HG03045 (cell line): ENCODE data around the gene PGC.
A peak's percentile ranks its signal among the peaks of the same experiment; 100 is the strongest.

Experiments
- ATAC-seq: cut with Tn5 transposase; IDR thresholded peaks from one replicate; pipeline ENCODE4 v1.9.1; 2021; ENCODE audit warnings: mild to moderate bottlenecking, moderate library complexity; ENCODE audit not compliant: unreplicated experiment

PGC gene

DNA sequence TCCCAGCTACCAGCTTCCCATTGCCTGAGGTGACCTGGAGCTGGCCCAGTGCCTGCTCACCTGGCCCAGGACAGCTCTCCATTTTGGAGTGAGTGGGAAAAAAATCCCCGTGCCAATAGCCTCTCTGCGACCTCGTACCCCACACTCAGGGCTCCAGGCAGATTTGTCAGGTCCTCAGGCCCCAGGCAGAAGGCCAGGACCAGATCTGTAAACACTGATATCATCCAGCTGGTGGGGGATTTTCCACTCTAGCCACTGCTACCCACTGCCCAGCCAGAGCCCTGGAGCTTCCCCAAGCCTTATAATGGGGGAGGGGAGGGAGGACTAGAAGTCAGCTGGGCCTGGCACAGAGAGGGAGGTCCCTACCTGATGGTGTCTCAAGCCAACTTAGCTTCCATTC is 1.3 kb upstream of the PGC start:
- ATAC-seq, result no peak

GRCh38 chr6:41748102-41748477 is 893 bp upstream of the PGC start:
- ATAC-seq, result no peak

DNA sequence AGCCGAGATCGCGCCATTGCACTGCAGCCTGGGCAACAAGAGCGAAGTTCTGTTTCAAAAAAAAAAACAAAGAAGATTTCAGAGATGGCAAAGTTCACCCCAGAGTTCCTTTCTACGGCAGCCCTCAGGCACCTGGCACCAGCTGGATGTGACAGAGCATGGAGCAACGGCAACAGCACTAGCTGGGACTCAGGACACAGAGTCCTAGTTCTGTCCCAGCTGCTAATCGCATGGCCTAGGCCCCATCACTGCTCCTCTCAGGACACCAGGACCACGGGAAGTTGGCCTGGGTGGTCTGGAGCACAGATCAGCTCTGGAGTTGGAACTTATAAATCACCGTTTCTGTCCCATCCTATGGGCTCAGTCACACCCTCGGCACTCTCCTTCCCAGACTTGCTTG is 1.1 kb downstream of the PGC start:
- no peak for ATAC-seq

DNA sequence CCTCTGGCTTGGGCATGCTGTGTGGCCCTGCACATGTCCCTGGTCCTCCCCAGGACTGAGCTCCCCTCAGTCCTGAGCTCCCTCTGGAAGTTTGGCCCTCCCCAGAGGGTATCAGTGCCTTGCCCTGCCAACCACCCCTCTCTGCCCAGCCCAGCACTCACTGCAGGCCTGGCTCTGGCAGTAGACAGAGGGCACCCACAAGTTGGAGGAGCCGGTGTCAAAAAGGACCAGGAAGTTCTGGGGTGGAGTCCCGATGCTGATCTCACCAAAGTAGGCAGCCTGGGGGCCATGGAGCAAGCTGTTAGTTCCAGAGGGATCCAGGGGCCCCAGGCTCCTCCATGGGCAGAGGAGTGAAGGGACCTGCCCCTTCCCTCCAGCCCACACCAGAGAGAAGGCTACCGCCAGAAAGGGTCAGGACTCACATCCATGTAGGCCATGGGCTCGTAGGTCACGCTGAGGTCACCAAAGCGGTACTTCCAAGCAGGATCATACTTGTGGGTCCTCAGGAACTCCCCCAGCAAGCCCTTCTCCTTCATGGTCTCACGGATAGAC is 2.9 kb downstream of the PGC start:
- ATAC-seq, result no peak

DNA sequence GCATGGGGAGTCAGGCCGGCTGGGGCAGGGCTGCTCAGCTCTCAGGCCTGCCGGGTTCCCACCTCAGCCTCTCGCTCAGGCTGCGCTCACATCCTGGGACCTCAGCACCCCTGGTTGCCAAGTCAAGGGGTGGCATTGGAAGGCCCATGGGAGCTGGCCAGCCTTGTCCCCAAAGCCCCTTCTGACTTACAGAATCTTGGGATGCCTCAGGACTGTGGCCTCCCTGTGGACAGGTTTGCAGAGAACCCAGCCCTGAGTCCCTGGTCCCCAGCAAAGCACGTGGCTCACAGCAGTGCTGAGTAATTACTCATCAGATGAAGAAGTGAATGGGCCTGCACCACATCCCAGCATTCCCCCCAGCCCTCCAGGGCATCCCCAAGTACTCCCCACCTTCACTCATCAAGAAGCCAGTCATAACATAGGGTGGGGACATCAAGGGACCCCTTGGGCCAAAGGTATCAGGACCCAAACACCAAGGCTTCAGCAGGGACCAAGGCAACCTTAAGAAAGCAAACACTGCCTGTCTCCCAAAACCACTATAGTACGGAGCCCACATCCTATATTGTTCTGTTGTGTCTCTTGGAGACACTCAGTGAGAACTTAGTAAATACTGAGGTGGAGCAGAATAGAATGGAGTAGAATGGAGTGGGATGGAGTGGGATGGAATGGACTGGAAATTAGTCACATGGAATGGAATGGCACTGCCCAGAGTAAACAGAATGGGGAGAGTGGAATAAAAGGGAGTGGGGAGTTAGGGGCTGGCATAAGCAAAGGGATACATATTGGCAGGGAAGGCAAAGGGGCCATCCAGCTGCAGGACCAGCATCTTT is 3.6 kb downstream of the PGC start:
- no peak for ATAC-seq

GRCh38 chr6:41741625-41742490 is 5.3 kb downstream of the PGC start:
- ATAC-seq, result no peak

GRCh38 chr6:41740366-41741162 is 6.6 kb downstream of the PGC start:
- no peak for ATAC-seq

DNA sequence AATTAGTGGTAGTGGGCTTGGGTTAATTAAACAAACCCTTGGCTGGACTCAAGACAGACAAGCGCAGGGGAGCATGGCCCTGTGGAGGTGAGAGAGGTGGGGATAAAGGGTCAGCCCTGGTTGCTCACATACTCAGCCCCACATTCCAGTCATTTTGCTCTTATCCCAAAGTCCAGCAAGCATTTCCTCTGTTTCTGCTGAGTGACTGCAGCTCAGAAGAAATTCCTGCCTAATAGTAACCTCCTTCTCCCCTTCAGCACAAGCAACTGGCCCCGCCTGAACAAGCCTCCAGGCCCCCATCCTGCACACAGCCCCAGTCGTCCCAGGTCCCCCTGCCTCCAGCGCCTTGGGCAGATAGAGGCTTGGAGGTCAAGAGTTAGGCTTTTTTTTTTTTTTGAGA is 8.2 kb downstream of the PGC start:
- ATAC-seq, result no peak

- no peak for ATAC-seq
Measured at GRCh38 chr6:41737591-41738130, 9.5 kb downstream of the PGC start.

DNA sequence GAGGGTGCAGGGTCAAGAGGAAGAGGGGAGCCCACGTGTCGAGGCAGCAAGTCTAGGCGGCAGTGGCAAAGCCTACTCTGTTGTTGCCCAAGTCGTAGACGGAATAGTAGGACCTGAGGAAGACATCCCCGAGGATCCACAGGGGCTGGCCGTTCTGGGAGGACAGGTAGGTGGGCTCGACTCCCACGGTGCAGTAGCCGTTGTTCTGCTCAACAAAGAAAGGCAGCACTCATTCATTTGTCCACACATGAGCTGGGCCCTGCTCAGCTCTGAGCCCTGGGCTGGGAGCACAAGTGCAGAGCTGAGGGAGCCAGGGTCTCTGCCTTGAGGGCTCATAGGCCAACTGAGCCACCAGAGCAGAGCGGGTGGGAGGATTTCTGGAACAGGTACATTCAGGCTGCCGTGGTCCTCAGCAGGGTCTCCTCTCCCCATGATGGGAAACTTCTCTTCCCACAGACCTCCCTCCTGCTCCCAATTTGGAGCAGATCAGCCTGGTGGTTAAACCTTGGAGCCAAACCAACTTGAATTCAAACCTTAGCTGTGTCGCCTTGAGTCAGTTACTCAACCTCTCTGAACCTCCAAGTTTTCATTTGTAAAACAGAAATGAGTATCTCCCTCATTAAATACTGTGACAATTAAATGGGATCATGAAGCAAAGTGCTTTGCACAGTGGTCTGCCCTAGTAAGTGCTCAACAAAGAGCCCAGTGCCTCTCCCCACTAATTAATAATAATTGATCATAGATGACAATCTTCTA is 10.2 kb downstream of the PGC start:
- ATAC-seq, result no peak

- ATAC-seq, result no peak
Measured at GRCh38 chr6:41736186-41736733, 10.9 kb downstream of the PGC start.

GRCh38 chr6:41735427-41736185 is 11.6 kb downstream of the PGC start, which contains the start of gene TFEB:
Gene TFEB, minus strand, starts transcription at chr6:41735608. Its CDS starts 44,395 bp downstream, at chr6:41691213.
- peak; percentile 47 for ATAC-seq

DNA sequence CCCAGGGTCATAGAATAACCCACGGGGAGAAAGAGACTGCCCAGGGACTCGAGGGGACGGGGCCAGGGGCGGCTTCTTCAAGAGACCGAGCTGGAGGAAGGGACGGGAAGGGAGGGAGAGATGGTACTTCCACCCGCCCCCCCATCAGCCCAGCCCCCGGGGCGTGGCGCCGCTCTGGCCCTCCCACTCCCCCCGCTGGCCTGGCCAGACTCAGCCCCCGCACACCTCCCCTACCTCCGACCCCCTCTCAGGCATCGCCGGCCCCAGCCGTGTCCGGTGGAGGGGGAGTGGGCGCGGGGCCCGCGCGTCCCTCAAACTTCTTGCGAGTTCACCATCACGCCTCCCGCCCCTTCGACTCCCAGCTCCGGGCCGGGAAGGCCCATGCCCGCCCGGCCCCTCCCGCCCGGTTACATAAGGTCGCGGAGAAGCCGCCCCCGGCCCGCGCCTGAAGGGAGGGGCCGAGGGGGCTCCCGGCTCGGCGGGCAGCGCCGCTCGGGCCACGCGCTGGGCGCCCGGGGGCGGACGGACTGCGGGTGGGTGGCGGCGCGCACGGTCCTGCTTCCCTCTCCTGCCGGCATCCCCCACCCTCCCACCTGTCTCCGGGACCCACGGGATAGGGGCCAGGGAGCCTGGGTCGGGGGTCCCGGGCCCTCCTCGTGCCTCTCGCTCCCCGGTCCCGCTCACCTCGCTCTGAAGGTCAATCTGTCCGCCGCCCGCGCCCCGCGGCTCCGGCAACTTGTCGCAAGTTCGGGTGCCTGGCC is 12.4 kb downstream of the PGC start:
- ATAC-seq, result peak; percentile 29

GRCh38 chr6:41733707-41734665 is 13.2 kb downstream of the PGC start:
- peak; percentile 45 for ATAC-seq

DNA sequence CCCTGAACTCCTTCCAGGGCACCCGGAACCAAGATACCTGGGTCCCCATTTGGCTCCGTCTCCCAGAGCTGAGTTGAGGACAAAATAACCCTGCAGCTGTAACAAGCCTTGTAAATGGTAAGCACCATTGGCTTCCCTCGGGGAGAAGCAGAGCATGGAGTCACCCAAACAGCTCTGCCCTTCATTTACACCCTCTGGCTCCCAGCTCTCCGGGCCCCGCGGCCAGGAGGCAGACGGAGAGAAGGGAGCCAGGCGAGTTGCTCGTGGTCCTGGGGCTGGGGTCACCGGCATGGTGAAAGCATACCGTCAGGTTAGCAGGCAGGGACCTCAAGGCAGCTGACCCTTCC is 13.9 kb downstream of the PGC start:
- no peak for ATAC-seq

DNA sequence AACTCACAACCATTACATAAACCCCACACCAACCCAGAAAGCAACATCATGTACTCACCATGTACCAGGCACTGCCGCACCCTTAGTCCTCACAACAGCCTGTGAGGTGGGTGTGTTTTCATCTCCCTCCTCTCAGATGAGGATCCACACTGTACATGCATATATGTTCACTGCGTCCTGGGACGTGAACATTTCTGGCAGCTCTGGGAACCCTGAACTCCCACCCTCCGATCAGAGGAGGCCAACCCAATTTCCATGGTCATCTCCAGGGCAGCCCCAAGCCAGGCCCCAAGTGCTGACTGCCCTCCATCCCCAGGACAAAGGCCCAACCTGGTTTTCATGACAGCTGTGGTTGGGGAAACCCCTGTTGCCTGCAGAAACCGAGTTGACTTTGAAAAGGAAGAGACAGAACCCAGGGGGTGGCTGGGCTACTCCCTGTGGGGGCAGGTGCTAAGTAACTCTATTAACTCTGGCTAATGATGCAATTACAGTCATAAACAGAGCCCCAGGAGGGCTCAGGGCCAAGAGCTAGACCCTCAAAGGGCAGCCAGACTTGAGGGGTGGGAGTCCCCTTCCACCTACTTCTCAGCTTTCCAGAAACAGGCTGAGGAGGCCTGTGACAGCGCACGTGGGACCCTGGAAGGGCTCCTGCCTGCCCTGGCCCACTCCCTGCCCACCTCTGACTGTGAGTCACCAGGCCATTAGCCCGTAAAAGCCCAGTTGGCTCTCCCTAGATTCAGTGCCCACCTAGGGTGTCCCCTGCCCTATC is 14.4 kb downstream of the PGC start:
- ATAC-seq, result peak; percentile 32
